OCI-LY7 (cell line): ENCODE data around the gene SPEM1. TPM values are rescaled to one million over a fixed set of nuclear protein-coding genes. Genes with fewer than 3 reads are reported as not detected.

Source experiments
- BruUV-seq: library from RNA; stranded (reverse); fragments of 400-500 nt; replicated peaks from 2 replicates; lab custom pipeline; 2021; lab: Mats Ljungman, UMichigan
- CTCF ChIA-PET: fragments of 300-600 bp; sonication (Branson Sonifier 250); formaldehyde crosslinking; loops from one replicate; lab custom pipeline; 2022; ENCODE audit warnings: antibody characterized with exemption; ENCODE audit not compliant: unreplicated experiment; lab: Charles Lee
- POLR2A ChIA-PET: fragments of 300-600 bp; sonication (Branson Sonifier 250); formaldehyde crosslinking; loops from one replicate; lab custom pipeline; 2022; ENCODE audit warnings: antibody characterized with exemption; lab: Charles Lee
- DNase-seq: peaks from one replicate; pipeline ENCODE4 v3.0.0-alpha.2; 2015; ENCODE audit warnings: low spot score
- H2AFZ ChIP-seq: fragments of 200-600 bp; sonication (generic), shearing (Covaris generic); 2 replicates; pipeline ENCODE4 v1.6.1; 2014; ENCODE audit warnings: mild to moderate bottlenecking, antibody characterized with exemption, low read length, moderate library complexity
- H3K27ac ChIP-seq: fragments of 200-600 bp; sonication (generic); 2 replicates; pipeline ENCODE4 v1.5.1; 2014; ENCODE audit warnings: mixed run types, low read depth, mild to moderate bottlenecking, moderate library complexity, low read length, inconsistent platforms; ENCODE audit not compliant: poor library complexity, severe bottlenecking
- H3K36me3 ChIP-seq: fragments of 200-600 bp; sonication (generic); 2 replicates; pipeline ENCODE4 v1.6.1; 2014; ENCODE audit warnings: mild to moderate bottlenecking, antibody characterized with exemption, low read length, moderate library complexity, mixed read lengths; ENCODE audit not compliant: insufficient read depth
- H3K4me1 ChIP-seq: fragments of 200-600 bp; sonication (generic); 2 replicates; pipeline ENCODE4 v1.5.1; 2014; ENCODE audit warnings: mild to moderate bottlenecking, low read length; ENCODE audit not compliant: insufficient read depth, poor library complexity, severe bottlenecking
- H3K4me2 ChIP-seq: fragments of 200-600 bp; sonication (generic); 2 replicates; pipeline ENCODE4 v1.6.1; 2014; ENCODE audit warnings: mild to moderate bottlenecking, low read length
- H3K4me3 ChIP-seq: fragments of 200-600 bp; sonication (generic); 2 replicates; pipeline ENCODE4 v1.5.1; 2014; ENCODE audit warnings: mild to moderate bottlenecking, low read depth, low read length; ENCODE audit not compliant: poor library complexity, severe bottlenecking
- H3K79me2 ChIP-seq: fragments of 200-600 bp; sonication (generic); 2 replicates; pipeline ENCODE4 v1.6.1; 2016; ENCODE audit warnings: low read depth, mild to moderate bottlenecking, low read length, moderate library complexity, mixed read lengths; ENCODE audit not compliant: insufficient read depth
- H3K9me2 ChIP-seq: fragments of 200-600 bp; sonication (generic); 2 replicates; pipeline ENCODE4 v1.6.1; 2016; ENCODE audit warnings: mild to moderate bottlenecking, low read length, mixed read lengths; ENCODE audit not compliant: insufficient read depth
- H3K9me3 ChIP-seq: fragments of 200-600 bp; sonication (generic); 2 replicates; pipeline ENCODE4 v1.6.1; 2014; ENCODE audit warnings: mild to moderate bottlenecking, mixed run types, low read length, mixed read lengths
- H4K20me1 ChIP-seq: fragments of 200-600 bp; sonication (generic); 2 replicates; pipeline ENCODE4 v1.6.1; 2014; ENCODE audit warnings: mild to moderate bottlenecking, antibody characterized with exemption, low read length, moderate library complexity, mixed read lengths; ENCODE audit not compliant: insufficient read depth
- CTCF ChIP-seq: fragments of 200-600 bp; sonication (generic); conservative IDR thresholded peaks from 2 replicates; pipeline ENCODE4 v1.5.1; 2014; ENCODE audit warnings: mild to moderate bottlenecking, antibody characterized with exemption, low read length, moderate library complexity, mixed read lengths
- EZH2phosphoT487 ChIP-seq: fragments of 200-600 bp; sonication (generic); IDR thresholded peaks from 2 replicates; pipeline ENCODE4 v1.6.1; 2018; ENCODE audit warnings: low read depth, borderline replicate concordance, mild to moderate bottlenecking, mixed run types, antibody characterized with exemption, low read length, moderate library complexity, mixed read lengths
- intact Hi-C: fragments of 100-400 bp; cut with micrococcal nuclease; formaldehyde crosslinking; loops from one replicate; pipeline ENCODE4 v1.10.0; 2022; ENCODE audit not compliant: unreplicated experiment
- total RNA-seq, 2 experiments: library from RNA; depleted of rRNA in 1 of 2; stranded (reverse); fragments of >200 nt in 1 of 2; shearing (Covaris generic) in 1 of 2; gene quantifications; 2 replicates each; pipeline ENCODE4 v1.2.3, GENCODE V29; 2014 to 2022

SPEM1 gene
- total RNA-seq, 2 experiments from 2014 or later = not detected

GRCh38 chr17:7440113-7440833 lies 20.1 kb downstream of the SPEM1 start:
- Histone ChIP-seq H4K20me1 (no peaks in the 10 kb centered on the region), H3K36me3 (no peaks in the 10 kb centered on the region), H3K4me3 (peak overlapping the region; percentile 63), H3K9me3 (no peaks in the 10 kb centered on the region), H3K27ac (no peak overlapping the region), H3K4me2 (peak overlapping the region; percentile 99), H2AFZ (peak overlapping the region; percentile 39; the same call in 1 of the 2 replicates), H3K9me2 (no peaks in the 10 kb centered on the region), H3K4me1 (peaks cover 40% of the 10 kb centered on the region), H3K79me2 (peaks cover 4% of the 10 kb centered on the region; the same call in 1 of the 2 replicates)
- BruUV-seq = no TSS peak
- POLR2A ChIA-PET = interaction anchor here (0.9 to 1.8 kb wide), 2 partner anchors 12 to 13 kb away, joined by 5 read pairs; no protein-coding TSS in a partner anchor
- intact Hi-C loops = no loop called here
- TF ChIP-seq EZH2phosphoT487 (no peak), CTCF (no peak)
- CTCF ChIA-PET = interaction anchor here (0.6 kb wide), 1 partner anchor 313 kb away, joined by 3 read pairs; no protein-coding TSS in a partner anchor
- peak; percentile 58 for DNase-seq

GRCh38 chr17:7440834-7441195 lies 20.7 kb downstream of the SPEM1 start:
- H3K4me2 ChIP-seq = peak overlapping the region; percentile 99
- H3K4me3 ChIP-seq = peak overlapping the region; percentile 63
- POLR2A ChIA-PET = interaction anchor here (1.8 kb wide), 1 partner anchor 11 kb away, joined by 5 read pairs; no protein-coding TSS in a partner anchor

More at GRCh38 chr17:7440834-7441195, 20.7 kb downstream of the SPEM1 start:
- no TSS peak for BruUV-seq
- Histone ChIP-seq H4K20me1 (no peaks in the 10 kb centered on the region), H3K4me1 (peaks cover 40% of the 10 kb centered on the region), H2AFZ (peak overlapping the region; percentile 39; the same call in 1 of the 2 replicates), H3K27ac (no peak overlapping the region), H3K79me2 (peaks cover 4% of the 10 kb centered on the region; the same call in 1 of the 2 replicates), H3K9me2 (no peaks in the 10 kb centered on the region), H3K9me3 (no peaks in the 10 kb centered on the region), H3K36me3 (no peaks in the 10 kb centered on the region)
- TF ChIP-seq CTCF (no peak), EZH2phosphoT487 (no peak)
- intact Hi-C loops = no loop called here
- no peak for DNase-seq
- CTCF ChIA-PET = interaction anchor here (0.6 kb wide), 2 partner anchors 43 to 85 kb away, joined by 3 read pairs; partner anchors contain the start of gene POLR2A
